Prostate gland (tissue), 2 donors: ENCODE results near the gene FHL5. TPM values are rescaled to one million over a fixed set of nuclear protein-coding genes. Genes with fewer than 3 reads are reported as not detected.

Experiments
- DNase-seq: peaks from one replicate; pipeline ENCODE4 v3.0.0-alpha.2; 2019; ENCODE audit warnings: low spot score
- H3K27ac ChIP-seq, 2 donors: fragments of 200-600 bp; sonication (generic); 2 replicates each; pipeline ENCODE4 v1.5.1; 2017 to 2019
- H3K27me3 ChIP-seq: fragments of 200-600 bp; sonication (generic); replicated peaks from 2 replicates; pipeline ENCODE4 v1.5.1; 2019; ENCODE audit not compliant: insufficient read depth
- H3K36me3 ChIP-seq, 2 donors: fragments of 200-600 bp; sonication (generic); 1 replicate in 1 of 2; 2 replicates in 1 of 2; pipeline versions ENCODE4 v1.5.1 to v1.8.1; 2017 to 2019
- H3K4me1 ChIP-seq: fragments of 200-600 bp; sonication (generic); replicated peaks from 2 replicates; pipeline ENCODE4 v1.5.1; 2019
- H3K4me3 ChIP-seq, 2 donors: fragments of 200-600 bp; sonication (generic); 2 replicates each; pipeline ENCODE4 v1.5.1; 2017 to 2019
- H3K9me3 ChIP-seq: fragments of 200-600 bp; sonication (generic); 2 replicates; pipeline ENCODE4 v1.5.1; 2017
- POLR2A ChIP-seq: fragments of 450-650 bp; IDR thresholded peaks from one replicate; pipeline ENCODE4 v1.6.1; 2016; ENCODE audit warnings: antibody characterized with exemption, mild to moderate bottlenecking
- POLR2AphosphoS5 ChIP-seq: sonication (generic); formaldehyde crosslinking; IDR thresholded peaks from one replicate; pipeline ENCODE4 v1.6.1; 2017; ENCODE audit warnings: antibody characterized with exemption
- WGBS: methylation state at CpG from one replicate; pipeline ENCODE4 v1.1.5; 2018; 5-methylcytosine and 5-hydroxymethylcytosine counted together
- intact Hi-C: fragments of 100-400 bp; cut with DNase I; formaldehyde crosslinking; loops from one replicate; pipeline ENCODE4 v1.14.2; 2022
- small RNA-seq, 2 donors: library from RNA; depleted of rRNA; stranded (forward); fragments of <200 nt; gene quantifications; one replicate each; pipeline ENCODE3, GENCODE V24; 2016
- total RNA-seq, 2 donors: library from RNA; depleted of rRNA; stranded (reverse); fragments of >200 nt; gene quantifications; one replicate each; pipeline ENCODE4 v1.1.0, GENCODE V29; 2016
- TF ChIP-seq, protein P1 (sequence below), 4 experiments: fragments of 200-600 bp in 2 of 4; fragments of 450-650 bp in 2 of 4; sonication (generic) in 2 of 4; IDR thresholded peaks; 1 replicate in 3 of 4; 2 replicates in 1 of 4; pipeline ENCODE4 v1.5.1; 2016 to 2019; ENCODE audit warnings: antibody characterized with exemption in 4 of 4, mild to moderate bottlenecking in 2 of 4, moderate library complexity in 2 of 4

The FHL5 gene
- total RNA-seq, 2 donors from 2014 or later: 4.9 to 23.3 TPM

DNA sequence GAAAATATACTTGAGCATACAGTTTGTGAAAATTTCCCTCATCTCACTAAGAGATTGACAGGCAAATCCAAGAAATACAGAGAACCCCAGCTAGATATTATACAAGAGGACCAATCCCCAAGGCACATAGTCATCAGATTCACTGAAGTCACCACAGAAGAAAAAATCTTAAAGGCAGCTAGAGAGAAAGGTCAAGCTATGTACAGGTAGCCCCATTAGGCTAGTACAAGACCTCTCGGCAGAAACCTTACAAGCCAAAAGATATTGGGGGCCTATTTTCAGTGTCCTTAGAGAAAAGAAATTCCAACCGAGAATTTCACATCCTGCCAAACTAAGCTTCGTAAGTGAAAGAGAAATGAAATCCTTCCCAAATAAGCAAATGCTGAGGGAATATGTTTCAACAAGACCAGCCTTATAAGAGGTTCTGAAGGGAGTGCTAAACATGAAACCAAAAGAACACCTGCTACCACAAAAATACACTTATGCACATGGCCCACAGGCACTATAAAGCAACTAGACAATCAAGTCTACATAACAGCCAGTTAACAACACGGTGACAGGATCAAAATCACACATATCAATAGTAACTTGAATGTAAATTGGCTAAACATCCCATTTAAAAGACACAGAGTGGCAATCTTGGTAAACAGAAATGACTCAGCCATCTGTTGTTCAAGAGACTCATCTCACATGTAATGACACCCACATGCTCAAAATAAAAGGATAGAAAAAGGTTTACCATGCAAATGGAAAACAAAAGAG, 96.3 kb downstream of the FHL5 start:
- Histone ChIP-seq H3K4me3 (no peak overlapping the region), H3K27me3 (no peaks in the 10 kb centered on the region), H3K36me3 (no peaks in the 10 kb centered on the region), H3K27ac (no peak overlapping the region), H3K4me1 (no peaks in the 10 kb centered on the region), H3K9me3 (no peaks in the 10 kb centered on the region)
- TF ChIP-seq, protein P1, sequence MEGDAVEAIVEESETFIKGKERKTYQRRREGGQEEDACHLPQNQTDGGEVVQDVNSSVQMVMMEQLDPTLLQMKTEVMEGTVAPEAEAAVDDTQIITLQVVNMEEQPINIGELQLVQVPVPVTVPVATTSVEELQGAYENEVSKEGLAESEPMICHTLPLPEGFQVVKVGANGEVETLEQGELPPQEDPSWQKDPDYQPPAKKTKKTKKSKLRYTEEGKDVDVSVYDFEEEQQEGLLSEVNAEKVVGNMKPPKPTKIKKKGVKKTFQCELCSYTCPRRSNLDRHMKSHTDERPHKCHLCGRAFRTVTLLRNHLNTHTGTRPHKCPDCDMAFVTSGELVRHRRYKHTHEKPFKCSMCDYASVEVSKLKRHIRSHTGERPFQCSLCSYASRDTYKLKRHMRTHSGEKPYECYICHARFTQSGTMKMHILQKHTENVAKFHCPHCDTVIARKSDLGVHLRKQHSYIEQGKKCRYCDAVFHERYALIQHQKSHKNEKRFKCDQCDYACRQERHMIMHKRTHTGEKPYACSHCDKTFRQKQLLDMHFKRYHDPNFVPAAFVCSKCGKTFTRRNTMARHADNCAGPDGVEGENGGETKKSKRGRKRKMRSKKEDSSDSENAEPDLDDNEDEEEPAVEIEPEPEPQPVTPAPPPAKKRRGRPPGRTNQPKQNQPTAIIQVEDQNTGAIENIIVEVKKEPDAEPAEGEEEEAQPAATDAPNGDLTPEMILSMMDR (IDR thresholded peaks at IDR 0.05): no peak
- TF ChIP-seq POLR2AphosphoS5: no peak
- no peak for TF ChIP-seq POLR2A
- intact Hi-C loops: no loop called here
- DNase-seq: no peak
- 70% methylated on average over 4 of the region's 4 CpGs for WGBS

Small RNAs within 50 kb of the gene (small RNA-seq; reads per million reads assigned to genes)
- gene RNU4-70P: 0 to 0.19 reads per million in 2 donors

Other genes starting within 250 kb of the FHL5 start
- 10 to 100 TPM; 21.2 to 32.5 TPM for gene UFL1, start 41.3 kb upstream of the FHL5 start, total RNA-seq